T-helper 1 cell treated with Interleukin-12 subunit alpha and Interleukin-12 subunit beta and Interleukin-4 antibody, amounts not matched to agents 30 ng/mL and 1 ng/mL, for 36 hours (primary cell): ENCODE measurements around the gene LONP2. TPM values are rescaled to one million over a fixed set of nuclear protein-coding genes. Genes with fewer than 3 reads are reported as not detected.
"Not testable (repeated sequence)": the region's sequence is repeated elsewhere in the genome, so short reads cannot be mapped to it uniquely, and the experiment has no call there.

Experiments
- intact Hi-C: fragments of 100-400 bp; cut with micrococcal nuclease; formaldehyde crosslinking; loops from one replicate; pipeline ENCODE4 v1.15.1; 2024
- total RNA-seq: library from RNA; stranded (reverse); gene quantifications from 2 replicates; pipeline ENCODE4 v1.2.3, GENCODE V29; 2022

LONP2 gene
- total RNA-seq, 1 donor from 2014 or later = 61.8 TPM

GRCh38 chr16:48329138-48329537, 85.0 kb downstream of the LONP2 start:
- intact Hi-C loops = no loop called here

- intact Hi-C loops = no loop called here
Measured at GRCh38 chr16:48330189-48330840, 86.2 kb downstream of the LONP2 start.

GRCh38 chr16:48330841-48331192, 86.7 kb downstream of the LONP2 start:
- intact Hi-C loops = no loop called here

GRCh38 chr16:48332978-48333377, 88.9 kb downstream of the LONP2 start:
- intact Hi-C loops = no loop called here

- intact Hi-C loops = no loop called here
Measured at GRCh38 chr16:48334325-48334724, 90.2 kb downstream of the LONP2 start.

GRCh38 chr16:48335961-48336360, 91.9 kb downstream of the LONP2 start:
- intact Hi-C loops = no loop called here

GRCh38 chr16:48340054-48340453, 96.0 kb downstream of the LONP2 start:
- intact Hi-C loops = no loop called here

- intact Hi-C loops = no loop called here
Measured at GRCh38 chr16:48342591-48342990, 98.5 kb downstream of the LONP2 start.

GRCh38 chr16:48347191-48347865, 103.2 kb downstream of the LONP2 start:
- intact Hi-C loops = no loop called here

- intact Hi-C loops = no loop called here
Measured at GRCh38 chr16:48347980-48348379, 103.9 kb downstream of the LONP2 start.

GRCh38 chr16:48350736-48351135, 106.6 kb downstream of the LONP2 start:
- intact Hi-C loops = no loop called here

GRCh38 chr16:48352648-48353390, 108.7 kb downstream of the LONP2 start:
- intact Hi-C loops = loop anchor here (1.0 kb wide), 7 partner anchors 13 to 277 kb away; partner anchors contain the start of gene SIAH1

GRCh38 chr16:48353565-48354163, 109.6 kb downstream of the LONP2 start:
- intact Hi-C loops = loop anchor here (1.0 kb wide), 7 partner anchors 13 to 277 kb away; partner anchors contain the start of gene SIAH1

- intact Hi-C loops = not testable (repeated sequence)
Measured at GRCh38 chr16:48354385-48354784, 110.3 kb downstream of the LONP2 start.

- intact Hi-C loops = no loop called here
Measured at GRCh38 chr16:48354877-48355855, 111.1 kb downstream of the LONP2 start.

- intact Hi-C loops = no loop called here
Measured at GRCh38 chr16:48356633-48357376, 112.7 kb downstream of the LONP2 start.

GRCh38 chr16:48358419-48358818, 114.3 kb downstream of the LONP2 start:
- intact Hi-C loops = no loop called here

GRCh38 chr16:48359983-48360382, 115.9 kb downstream of the LONP2 start:
- intact Hi-C loops = loop anchor here (10.0 kb wide), 1 partner anchor 1215 kb away; the partner anchor contains the start of gene NETO2

GRCh38 chr16:48361012-48361411, 116.9 kb downstream of the LONP2 start:
- intact Hi-C loops = loop anchor here (10.0 kb wide), 1 partner anchor 1216 kb away; the partner anchor contains the start of gene NETO2
